T-helper 22 cell (primary cell): ENCODE results near the gene SARS2.
"Not testable (repeated sequence)": the region's sequence is repeated elsewhere in the genome, so short reads cannot be mapped to it uniquely, and the experiment has no call there.

Experiments used
- DNase-seq: peaks from one replicate; pipeline ENCODE4 v3.0.0-alpha.2; 2020; ENCODE audit warnings: low read depth

SARS2 gene

DNA sequence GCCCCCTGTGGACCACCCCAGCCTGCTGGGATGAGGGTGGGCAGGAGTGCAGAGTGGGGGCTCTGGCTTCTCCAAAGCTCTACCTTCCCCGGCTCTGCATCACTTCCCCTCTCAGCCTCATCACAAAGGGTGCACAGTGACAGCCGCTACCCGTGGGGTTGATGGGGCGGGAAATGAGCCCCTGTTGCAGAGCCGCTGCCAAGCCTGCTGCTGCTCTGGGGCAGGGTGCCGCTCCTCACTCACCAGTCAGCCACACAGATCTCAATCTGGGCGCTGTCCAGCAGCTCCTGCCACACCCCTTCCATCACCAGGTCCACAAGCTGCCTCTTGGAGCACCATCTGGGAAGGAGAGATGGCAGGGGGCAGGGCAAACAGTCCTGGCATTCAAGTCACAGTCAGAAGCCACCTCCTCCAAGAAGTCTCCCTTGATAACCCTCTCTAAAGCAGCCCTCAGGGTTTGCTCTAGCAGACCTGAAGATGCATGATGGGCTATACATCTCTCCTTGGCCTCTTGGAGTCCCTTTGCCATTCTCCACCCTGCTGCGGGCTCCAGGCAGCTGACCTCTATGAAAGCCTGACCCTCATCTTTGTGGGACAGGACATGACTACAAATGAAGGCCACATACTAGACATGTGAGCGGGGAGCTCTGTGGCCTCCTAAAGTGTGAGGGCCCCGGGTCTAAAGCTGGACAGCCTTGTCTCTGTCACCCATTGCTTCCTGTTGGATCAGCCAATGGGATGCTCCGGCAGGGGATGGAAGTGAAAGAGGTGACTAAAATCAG lies 15.9 kb upstream of the SARS2 start:
- DNase-seq, result no peak

GRCh38 chr19:38945562-38946228 lies 15.1 kb upstream of the SARS2 start:
- DNase-seq, result no peak

DNA sequence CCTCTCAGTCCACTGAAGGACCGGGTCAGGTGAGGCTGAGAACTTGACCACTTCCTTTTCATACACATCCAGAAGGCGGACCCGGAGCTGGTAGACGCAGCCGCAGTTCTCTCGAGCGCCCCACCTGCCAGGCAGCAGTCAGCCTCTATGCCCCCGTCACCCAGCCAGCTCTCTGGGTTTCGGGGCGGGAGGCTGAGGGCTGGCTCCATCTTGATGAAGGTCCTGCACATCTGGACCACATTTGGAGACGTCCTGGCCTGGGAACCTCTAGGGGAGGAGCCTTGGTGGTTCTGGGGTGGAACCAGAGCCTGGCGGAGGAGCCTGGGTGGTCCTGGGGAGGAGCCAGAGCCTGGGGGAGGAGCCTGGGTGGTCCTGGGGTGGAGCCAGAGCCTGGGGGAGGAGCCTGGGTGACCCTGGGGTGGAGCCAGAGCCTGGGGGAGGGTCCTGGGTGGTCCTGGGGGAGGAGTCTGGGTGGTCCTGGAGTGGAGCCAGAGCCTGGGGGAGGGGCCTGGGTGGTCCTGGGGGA lies 14.5 kb upstream of the SARS2 start:
- no peak for DNase-seq

GRCh38 chr19:38942471-38943181 lies 12.1 kb upstream of the SARS2 start:
- no peak for DNase-seq

- DNase-seq, result no peak
Measured at GRCh38 chr19:38941979-38942378, 11.4 kb upstream of the SARS2 start.

- not testable (repeated sequence) for DNase-seq
Measured at GRCh38 chr19:38941466-38941865, 10.9 kb upstream of the SARS2 start.

GRCh38 chr19:38939957-38940356 lies 9.4 kb upstream of the SARS2 start:
- DNase-seq, result no peak

DNA sequence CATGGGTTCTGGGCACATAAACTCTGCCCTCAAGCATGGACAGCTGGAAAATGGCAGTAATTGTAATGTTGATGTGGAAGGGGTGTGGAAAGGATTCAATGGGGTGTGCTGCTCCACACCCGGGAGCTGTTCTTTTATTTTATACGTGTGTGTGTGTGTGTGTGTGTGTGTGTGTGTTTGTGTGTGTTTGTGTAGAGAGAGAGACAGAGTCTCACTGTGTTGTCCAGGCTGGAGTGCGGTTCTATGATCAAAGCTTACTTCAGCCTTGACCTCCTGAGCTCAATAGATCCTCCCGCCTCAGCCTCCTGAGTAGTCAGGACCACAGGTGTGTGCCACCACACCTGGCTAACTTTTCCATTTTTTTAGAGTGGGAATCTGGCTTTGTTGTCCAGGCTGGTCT lies 3.0 kb upstream of the SARS2 start:
- no peak for DNase-seq

DNA sequence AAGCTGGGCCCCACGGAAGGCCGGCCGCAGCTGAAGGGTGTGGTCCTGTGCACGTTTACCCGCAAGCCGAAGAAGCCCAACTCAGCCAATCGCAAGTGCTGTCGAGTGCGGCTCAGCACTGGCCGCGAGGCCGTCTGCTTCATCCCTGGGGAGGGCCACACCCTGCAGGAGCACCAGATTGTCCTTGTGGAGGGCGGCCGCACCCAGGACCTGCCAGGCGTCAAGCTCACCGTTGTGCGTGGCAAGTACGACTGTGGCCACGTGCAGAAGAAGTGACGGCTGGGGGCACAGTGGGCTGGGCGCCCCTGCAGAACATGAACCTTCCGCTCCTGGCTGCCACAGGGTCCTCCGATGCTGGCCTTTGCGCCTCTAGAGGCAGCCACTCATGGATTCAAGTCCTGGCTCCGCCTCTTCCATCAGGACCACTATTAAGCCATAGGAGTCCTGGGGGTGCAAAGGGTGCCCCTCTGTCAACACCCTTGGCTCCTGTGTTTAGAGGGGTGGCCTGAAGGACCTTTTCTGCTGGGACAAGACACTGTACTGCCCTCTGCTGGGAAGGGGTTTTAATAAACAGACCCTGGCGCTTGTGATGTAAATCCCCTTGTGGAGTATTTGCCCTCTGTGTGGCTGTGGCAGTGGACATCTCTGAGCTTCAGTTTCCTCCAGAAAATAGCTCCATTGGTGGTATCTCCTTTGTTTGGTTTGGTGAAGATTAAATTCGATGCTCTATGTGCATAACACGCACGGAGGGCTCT lies 2.0 kb upstream of the SARS2 start:
- DNase-seq, result no peak

GRCh38 chr19:38931521-38931793 lies 894 bp upstream of the SARS2 start:
- DNase-seq, result no peak

GRCh38 chr19:38930776-38931520 lies 385 bp upstream of the SARS2 start, which contains the start of gene MRPS12:
TSS of gene MRPS12 (plus strand) at chr19:38930944. CDS start at chr19:38931295, 351 bp downstream.
- DNase-seq, result peak; percentile 98

- DNase-seq, result no peak
Measured at GRCh38 chr19:38928391-38929001, 2.1 kb downstream of the SARS2 start.

GRCh38 chr19:38924388-38924787 lies 6.2 kb downstream of the SARS2 start:
- DNase-seq, result no peak

GRCh38 chr19:38922482-38922881 lies 8.1 kb downstream of the SARS2 start:
- DNase-seq, result no peak

DNA sequence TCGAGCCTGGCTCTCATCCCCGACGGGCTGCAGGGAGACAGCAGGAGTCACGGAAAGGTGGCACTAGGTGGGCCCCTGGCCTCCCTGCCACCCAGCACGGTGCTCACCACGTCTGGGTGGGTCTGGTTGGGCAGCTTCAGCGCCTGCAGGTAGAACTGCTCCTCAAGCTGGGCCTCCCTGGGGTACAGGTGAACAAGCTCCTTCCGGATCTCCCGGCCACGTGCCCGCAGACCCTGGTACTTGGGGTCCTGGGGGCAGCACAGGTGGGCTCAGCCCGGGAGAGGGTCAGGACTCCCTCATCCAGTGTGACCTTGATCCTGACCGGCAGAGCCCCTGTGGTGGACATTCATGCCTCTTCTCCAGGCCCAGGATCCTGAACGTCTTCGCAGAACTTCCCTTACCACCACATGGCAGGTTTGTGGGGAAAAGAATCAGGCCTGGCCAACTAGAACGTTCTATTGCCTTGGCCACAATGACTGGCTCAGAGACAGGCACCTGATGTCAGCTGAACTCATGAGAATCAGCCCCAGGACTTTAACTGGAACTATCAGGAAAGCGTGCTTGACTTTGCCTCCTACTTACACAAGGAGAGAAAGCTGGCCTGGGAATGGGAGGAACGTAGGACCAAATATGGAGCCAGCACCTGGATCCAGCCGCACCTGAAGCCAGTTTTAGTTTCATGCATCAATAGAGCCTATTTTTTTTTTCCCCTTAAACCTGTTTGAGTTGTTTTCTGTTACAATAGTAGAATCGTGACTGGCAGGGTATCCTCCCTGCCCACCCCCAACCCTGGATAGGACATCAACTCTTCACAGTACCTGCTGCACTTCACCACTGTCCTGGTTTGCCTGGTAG lies 8.9 kb downstream of the SARS2 start:
- DNase-seq, result no peak

DNA sequence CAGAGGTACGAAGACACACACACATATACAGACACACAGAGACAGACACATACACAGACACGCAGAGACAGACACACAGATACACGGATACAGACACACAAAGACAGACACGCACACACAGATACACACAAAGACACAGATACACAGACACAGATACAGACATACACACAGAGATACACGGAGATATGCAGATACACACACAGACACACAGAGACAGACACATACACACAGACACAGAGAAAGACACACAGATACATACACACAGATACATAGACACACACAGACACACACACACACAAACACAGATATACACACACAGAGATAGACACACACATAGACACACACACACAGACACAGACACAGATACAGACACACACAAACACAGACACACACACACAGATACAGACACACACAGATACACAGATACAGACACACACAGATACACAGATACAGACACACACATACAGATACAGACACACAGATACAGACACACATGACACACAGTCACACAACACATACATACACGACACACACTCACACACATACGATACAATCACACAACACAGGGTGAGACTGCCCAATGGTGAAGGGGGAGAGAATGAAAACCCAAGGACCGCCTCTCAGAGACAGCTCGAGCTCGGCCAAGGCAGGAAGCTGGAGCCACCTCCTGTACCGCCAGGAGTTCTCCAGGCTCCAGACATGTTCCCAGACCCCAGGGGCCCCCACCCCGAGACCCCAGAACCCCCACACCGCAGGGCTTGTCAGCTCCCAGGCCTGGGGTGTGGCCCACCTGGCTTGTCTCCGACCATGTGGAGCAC lies 9.8 kb downstream of the SARS2 start:
- no peak for DNase-seq

DNA sequence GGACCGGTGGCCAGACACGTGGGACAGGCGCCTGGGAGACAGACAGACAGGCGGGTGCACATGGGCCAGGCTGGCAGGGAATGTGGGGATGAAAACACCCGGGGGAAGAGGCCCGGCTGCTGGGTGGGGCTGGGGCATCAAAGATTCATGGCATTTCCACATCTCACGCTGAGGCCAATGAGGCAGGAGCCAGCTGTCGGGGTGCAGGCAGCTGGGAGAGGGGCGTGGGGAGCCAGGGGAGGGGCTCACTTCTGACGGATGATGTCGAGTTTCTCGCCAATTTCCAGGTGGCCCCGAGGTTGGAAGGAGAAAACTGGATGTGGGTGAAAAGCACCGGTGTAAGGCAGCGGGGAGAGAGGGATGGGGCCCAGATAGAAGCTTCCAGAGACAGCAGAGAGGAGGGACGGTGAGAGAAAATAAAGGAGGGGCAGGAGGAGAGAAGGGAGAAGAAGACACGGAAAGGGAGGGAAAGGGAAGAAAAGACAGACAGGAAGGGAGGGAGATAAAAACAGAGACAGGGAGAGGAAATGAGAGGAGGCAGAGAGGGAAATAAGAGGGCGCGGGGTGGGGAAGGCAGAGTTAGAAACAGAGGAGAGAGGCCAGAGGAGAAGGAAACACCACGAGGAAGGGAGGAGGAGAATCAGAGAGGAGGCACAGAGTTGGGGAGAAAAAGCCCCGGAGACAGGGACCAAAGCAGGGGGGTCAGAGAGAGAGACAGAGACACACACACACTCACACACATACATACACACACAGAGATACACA lies 10.5 kb downstream of the SARS2 start:
- DNase-seq, result no peak

- DNase-seq, result no peak
Measured at GRCh38 chr19:38918526-38918925, 12.0 kb downstream of the SARS2 start.
